ENCODE data around the gene INPP4A. TPM values are rescaled to one million over a fixed set of nuclear protein-coding genes. Genes with fewer than 3 reads are reported as not detected.
A peak's percentile ranks its signal among the peaks of the same experiment; 100 is the strongest.

Gene INPP4A
- total and polyA plus RNA-seq, 2 of the 13 experiments (the other 11 are each of a cell fraction or from before 2014, with no cell fraction given) = 10.1 to 10.9 TPM

GRCh38 chr2:98444436-98445176 lies at the start of gene INPP4A (continued):
- TF ChIP-seq ZNF143 (CRISPR knock-in tag; IDR thresholded peaks at IDR 0.05) (no peak), ATF1 (CRISPR knock-in tag; IDR thresholded peaks at IDR 0.05) (no peak), ARNT (IDR thresholded peaks at IDR 0.05) (no peak), RAD21 (CRISPR knock-in tag; IDR thresholded peaks at IDR 0.05) (peak; percentile 75), JDP2 (CRISPR knock-in tag; IDR thresholded peaks at IDR 0.05; ENCODE audit: borderline replicate concordance) (no peak; the same call in 1 of the 2 replicates), ZBTB44 (CRISPR knock-in tag; IDR thresholded peaks at IDR 0.05) (0 out of 2 replicates have a peak, but pooled peaks have one; percentile 38), MTA1 (CRISPR knock-in tag; IDR thresholded peaks at IDR 0.05; ENCODE audit: borderline replicate concordance) (no peak; the same call in 1 of the 2 replicates), HDAC2 (CRISPR knock-in tag; IDR thresholded peaks at IDR 0.05) (peak; percentile 57; the same call in 1 of the 2 replicates), ZNF326 (CRISPR knock-in tag; IDR thresholded peaks at IDR 0.05; ENCODE audit: borderline replicate concordance) (no peak), ZNF572 (CRISPR knock-in tag; IDR thresholded peaks at IDR 0.05) (no peak), ZFP36 (IDR thresholded peaks at IDR 0.05; ENCODE audit: borderline replicate concordance, low read depth, low read length, partially characterized antibody) (no peak), KLF15 (CRISPR knock-in tag; IDR thresholded peaks at IDR 0.05; ENCODE audit: borderline replicate concordance) (no peak), ZNF670 (CRISPR knock-in tag; IDR thresholded peaks at IDR 0.05; ENCODE audit: borderline replicate concordance) (no peak), SOX13 (IDR thresholded peaks at IDR 0.05) (no peak), SOX13 (CRISPR knock-in tag; conservative IDR thresholded peaks at IDR 0.05 in 1 of 2, IDR thresholded peaks at IDR 0.05 in 1 of 2) (no peak), MEIS1 (CRISPR knock-in tag; IDR thresholded peaks at IDR 0.05; ENCODE audit: borderline replicate concordance) (no peak), NFE2L2 (IDR thresholded peaks at IDR 0.05; ENCODE audit: low read length) (no peak), NKX3-1 (CRISPR knock-in tag; IDR thresholded peaks at IDR 0.05) (peak; percentile 16; the same call in 1 of the 2 replicates), ZBTB8A (CRISPR knock-in tag; IDR thresholded peaks at IDR 0.05; ENCODE audit: borderline replicate concordance, low read depth) (0 out of 2 replicates have a peak, but pooled peaks have one; percentile 39), NR2F6 (IDR thresholded peaks at IDR 0.05) (peak; percentile 32; the same call in 1 of the 2 replicates), NR2F6 (CRISPR knock-in tag; IDR thresholded peaks at IDR 0.05) (peak; percentile 29; the same call in 1 of the 2 replicates), ZNF318 (CRISPR knock-in tag; IDR thresholded peaks at IDR 0.05) (no peak)
